Neuronal stem cell (in vitro differentiated cells): ENCODE results near the gene APH1A.

Source experiments
- DNase-seq: peaks from one replicate; pipeline ENCODE4 v3.0.0-alpha.2; 2013; ENCODE audit warnings: low spot score
- H2AFZ ChIP-seq: one replicate; pipeline ENCODE4 v1.6.1; 2013; ENCODE audit warnings: mild to moderate bottlenecking, low read length, inconsistent platforms
- H2AK5ac ChIP-seq: 2 replicates; pipeline ENCODE4 v1.6.1; 2013; ENCODE audit warnings: low read depth, mild to moderate bottlenecking, inconsistent platforms, low read length, moderate library complexity, mixed read lengths
- H2BK120ac ChIP-seq: 2 replicates; pipeline ENCODE4 v1.6.1; 2013; ENCODE audit warnings: low read depth, mild to moderate bottlenecking, inconsistent platforms, low read length, moderate library complexity, mixed read lengths
- H2BK12ac ChIP-seq: one replicate; pipeline ENCODE4 v1.6.1; 2013; ENCODE audit warnings: low read length, inconsistent platforms
- H2BK15ac ChIP-seq: 2 replicates; pipeline ENCODE4 v1.6.1; 2013; ENCODE audit warnings: mild to moderate bottlenecking, low read length, inconsistent platforms, mixed read lengths
- H2BK5ac ChIP-seq: one replicate; pipeline ENCODE4 v1.6.1; 2013; ENCODE audit warnings: inconsistent platforms, mild to moderate bottlenecking, low read length, moderate library complexity
- H3K14ac ChIP-seq: one replicate; pipeline ENCODE4 v1.6.1; 2013; ENCODE audit warnings: low read length, inconsistent platforms
- H3K18ac ChIP-seq: 2 replicates; pipeline ENCODE4 v1.6.1; 2013; ENCODE audit warnings: low read length, inconsistent platforms
- H3K23ac ChIP-seq: 2 replicates; pipeline ENCODE4 v1.6.1; 2013; ENCODE audit warnings: low read depth, mild to moderate bottlenecking, mixed read lengths, low read length, inconsistent platforms; ENCODE audit not compliant: poor library complexity
- H3K27ac ChIP-seq: replicated peaks from 3 replicates; pipeline ENCODE4 v1.5.1; 2013; ENCODE audit warnings: low read length, inconsistent platforms
- H3K27me3 ChIP-seq, 3 experiments: 2 replicates each; pipeline ENCODE4 v1.6.1; 2013; ENCODE audit warnings: low read length in 3 of 3, mild to moderate bottlenecking in 2 of 3, inconsistent platforms in 1 of 3, low read depth in 1 of 3, mixed read lengths in 1 of 3, moderate library complexity in 1 of 3; ENCODE audit not compliant: control insufficient read depth in 3 of 3, insufficient read depth in 3 of 3
- H3K36me3 ChIP-seq, 2 donors: replicated peaks in 1 of 2; 2 replicates each; pipeline ENCODE4 v1.6.1; 2013; ENCODE audit warnings: low read length in 2 of 2; ENCODE audit not compliant: control insufficient read depth in 2 of 2, insufficient read depth in 2 of 2
- H3K4ac ChIP-seq: 2 replicates; pipeline ENCODE4 v1.6.1; 2013; ENCODE audit warnings: inconsistent platforms, mild to moderate bottlenecking, low read length, moderate library complexity
- H3K4me1 ChIP-seq, 2 donors: 1 replicate in 1 of 2; 2 replicates in 1 of 2; pipeline ENCODE4 v1.6.1; 2013; ENCODE audit warnings: low read length in 2 of 2, low read depth in 1 of 2; ENCODE audit not compliant: control insufficient read depth in 2 of 2, insufficient read depth in 1 of 2
- H3K4me2 ChIP-seq: one replicate; pipeline ENCODE4 v1.6.1; 2013; ENCODE audit warnings: mild to moderate bottlenecking, low read length, inconsistent platforms; ENCODE audit not compliant: insufficient read depth, poor library complexity, severe bottlenecking
- H3K4me3 ChIP-seq, 2 donors: 2 replicates each; pipeline ENCODE4 v1.5.1; 2013; ENCODE audit warnings: low read length in 2 of 2, mild to moderate bottlenecking in 2 of 2, inconsistent platforms in 1 of 2, moderate library complexity in 1 of 2
- H3K79me1 ChIP-seq: one replicate; pipeline ENCODE4 v1.6.1; 2013; ENCODE audit warnings: low read depth, mild to moderate bottlenecking, inconsistent platforms, low read length, moderate library complexity
- H3K9ac ChIP-seq: one replicate; pipeline ENCODE4 v1.6.1; 2013; ENCODE audit warnings: mild to moderate bottlenecking, low read depth, low read length, inconsistent platforms; ENCODE audit not compliant: poor library complexity
- H3K9me3 ChIP-seq, 2 donors: replicated peaks in 1 of 2; 2 replicates each; pipeline versions ENCODE3 to v1.6.1; 2013; ENCODE audit warnings: low read length in 2 of 2, mild to moderate bottlenecking in 2 of 2, inconsistent platforms in 1 of 2, low read depth in 1 of 2, mixed read lengths in 1 of 2, moderate library complexity in 1 of 2; ENCODE audit not compliant: control insufficient read depth in 2 of 2, insufficient read depth in 1 of 2
- H4K8ac ChIP-seq: one replicate; pipeline ENCODE4 v1.6.1; 2013; ENCODE audit warnings: low read depth, mild to moderate bottlenecking, inconsistent platforms, low read length, moderate library complexity
- H4K91ac ChIP-seq: one replicate; pipeline ENCODE4 v1.6.1; 2013; ENCODE audit warnings: low read length, low read depth, mild to moderate bottlenecking, inconsistent platforms; ENCODE audit not compliant: poor library complexity
- WGBS, 2 donors: extraction: QIAGEN DNeasy Blood & Tissue Kit; methylation state at CpG; one replicate each; pipeline ENCODE4 v1.1.7; 2013; ENCODE audit warnings: missing lambda C conversion rate in 2 of 2, mixed read lengths in 1 of 2; ENCODE audit not compliant: insufficient read length in 2 of 2, insufficient replicate concordance in 1 of 2; ENCODE audit errors: extremely low coverage in 2 of 2; 5-methylcytosine and 5-hydroxymethylcytosine counted together

Gene APH1A

GRCh38 chr1:150295476-150295875, 26.7 kb upstream of the APH1A start:
- Histone ChIP-seq H3K79me1 (peaks cover 9% of the 10 kb centered on the region), H3K18ac (no peak overlapping the region), H2BK120ac (no peak overlapping the region), H2AFZ (no peak overlapping the region), H4K8ac (no peak overlapping the region), H3K4me2 (no peak overlapping the region), H3K4ac (no peak overlapping the region), H3K27me3 (no peaks in the 10 kb centered on the region), H3K27ac (no peak overlapping the region), H3K36me3 (peaks cover 9 to 51% of the 10 kb centered on the region in 2 donors), H2BK5ac (no peak overlapping the region), H3K23ac (no peak overlapping the region), H3K14ac (no peak overlapping the region), H3K9me3 (no peaks in the 10 kb centered on the region), H2BK12ac (no peak overlapping the region), H2AK5ac (no peak overlapping the region), H3K9ac (no peak overlapping the region), H3K4me1 (peaks cover 2 to 9% of the 10 kb centered on the region in 2 donors), H3K4me3 (no peak overlapping the region), H2BK15ac (no peak overlapping the region), H4K91ac (no peak overlapping the region)
- 100% methylated on average over 1 of the region's 2 CpGs; no CpG with 5 or more reads in 1 of the 2 donors for WGBS, 2 donors
- no peak for DNase-seq

- Histone ChIP-seq H3K4me2 (peak within 1 kb of the TSS; percentile 80), H3K27ac (peak within 1 kb of the TSS; percentile 66), H2BK5ac (no peak within 1 kb of the TSS), H2BK12ac (no peak within 1 kb of the TSS), H2BK15ac (no peak within 1 kb of the TSS), H3K4ac (peak within 1 kb of the TSS; percentile 47), H3K23ac (peak within 1 kb of the TSS; percentile 14), H3K9ac (peak within 1 kb of the TSS; percentile 45), H2AK5ac (peak within 1 kb of the TSS; percentile 3), H3K36me3 (peaks cover 8 to 33% of the 10 kb centered on the region in 2 donors), H4K8ac (no peak within 1 kb of the TSS), H3K9me3 (no peaks in the 10 kb centered on the region), H4K91ac (no peak within 1 kb of the TSS), H3K79me1 (peaks cover 9% of the 10 kb centered on the region), H3K4me1 (peaks cover 2 to 9% of the 10 kb centered on the region in 2 donors), H3K14ac (no peak within 1 kb of the TSS), H2AFZ (peak within 1 kb of the TSS; percentile 81), H3K27me3 (no peaks in the 10 kb centered on the region), H3K4me3 (peak within 1 kb of the TSS; percentile 71 to 94), H2BK120ac (no peak within 1 kb of the TSS), H3K18ac (peak within 1 kb of the TSS; percentile 15)
- whole genome bisulfite sequencing, 2 donors, result no CpG with 5 or more reads among the region's 43 CpGs
- DNase-seq, result peak; percentile 78
Observed at GRCh38 chr1:150293433-150294253, 24.8 kb upstream of the APH1A start, which contains the start of gene MRPS21. Gene MRPS21, plus strand, starts transcription at chr1:150293861. Its CDS starts 506 bp downstream, at chr1:150294367.

- Histone ChIP-seq H3K4me3 (no peak overlapping the region), H2BK12ac (no peak overlapping the region), H2BK5ac (no peak overlapping the region), H3K23ac (no peak overlapping the region), H3K4me2 (no peak overlapping the region), H3K4ac (no peak overlapping the region), H3K18ac (no peak overlapping the region), H2BK15ac (no peak overlapping the region), H3K79me1 (no peaks in the 10 kb centered on the region), H3K36me3 (peaks cover 2 to 7% of the 10 kb centered on the region in 2 donors), H2BK120ac (no peak overlapping the region), H4K91ac (no peak overlapping the region), H3K27ac (no peak overlapping the region), H2AK5ac (no peak overlapping the region), H3K9me3 (no peaks in the 10 kb centered on the region), H3K4me1 (peaks cover 2 to 6% of the 10 kb centered on the region in 2 donors), H3K9ac (no peak overlapping the region), H2AFZ (no peak overlapping the region), H3K14ac (no peak overlapping the region), H4K8ac (no peak overlapping the region), H3K27me3 (no peaks in the 10 kb centered on the region)
- no peak for DNase-seq
- WGBS, 2 donors, result no CpG with 5 or more reads among the region's 4 CpGs
Observed at GRCh38 chr1:150288822-150289221, 20.0 kb upstream of the APH1A start.

GRCh38 chr1:150288382-150288781, 19.6 kb upstream of the APH1A start:
- no peak overlapping the region for H2BK15ac ChIP-seq
- H3K14ac ChIP-seq, result no peak overlapping the region
- no peak overlapping the region for H2AK5ac ChIP-seq
- DNase-seq, result no peak
- no peak overlapping the region for H3K27ac ChIP-seq
- H4K91ac ChIP-seq, result no peak overlapping the region
- H2BK5ac ChIP-seq, result no peak overlapping the region
- no peak overlapping the region for H2BK120ac ChIP-seq
- H3K4me2 ChIP-seq, result no peak overlapping the region
- no peak overlapping the region for H2BK12ac ChIP-seq
- peaks cover under 1 to 6% of the 10 kb centered on the region in 2 donors for H3K4me1 ChIP-seq
- no peak overlapping the region for H3K23ac ChIP-seq
- whole genome bisulfite sequencing, 2 donors, result no CpG with 5 or more reads among the region's 1 CpG
- no peak overlapping the region for H2AFZ ChIP-seq
- no peak overlapping the region for H3K4me3 ChIP-seq
- no peak overlapping the region for H3K18ac ChIP-seq
- H3K9ac ChIP-seq, result no peak overlapping the region
- H3K27me3 ChIP-seq, result no peaks in the 10 kb centered on the region
- H3K79me1 ChIP-seq, result no peaks in the 10 kb centered on the region
- H4K8ac ChIP-seq, result no peak overlapping the region
- peaks cover 2 to 7% of the 10 kb centered on the region in 2 donors for H3K36me3 ChIP-seq
- no peak overlapping the region for H3K4ac ChIP-seq
- no peaks in the 10 kb centered on the region for H3K9me3 ChIP-seq
